K562 (cell line): ENCODE data around the gene CARD14. TPM values are rescaled to one million over a fixed set of nuclear protein-coding genes. Genes with fewer than 3 reads are reported as not detected.

Experiments
- ATAC-seq: fragments of 200-7000 bp; cut with Tn5 transposase; 3 replicates; pipeline ENCODE4 v1.9.1; 2020; ENCODE audit warnings: moderate library complexity
- BruUV-seq: library from RNA; stranded (reverse); fragments of 400-500 nt; replicated peaks from 2 replicates; lab custom pipeline; 2021; lab: Mats Ljungman, UMichigan
- CTCF ChIA-PET: fragments of 300-600 bp; formaldehyde crosslinking; extraction: SDS; loops from one replicate; lab custom pipeline; 2021; ENCODE audit warnings: low intra/inter-chr PET ratio; lab: Yijun Ruan, JAX
- POLR2A ChIA-PET: fragments of 300-600, 350-650 bp; sonication (Branson Sonifier 250); formaldehyde crosslinking; extraction: SDS; loops from one replicate; lab custom pipeline; 2021; ENCODE audit warnings: antibody characterized with exemption, inconsistent platforms; lab: Yijun Ruan, JAX
- DNase-seq, 4 experiments: peaks; one replicate each; pipeline versions ENCODE4 v3.0.0 to v3.0.0-alpha.2; 2011 to 2018; ENCODE audit warnings: low spot score in 3 of 4, mixed read lengths in 3 of 4; ENCODE audit errors: extremely low read depth in 1 of 4
- FAIRE-seq: peaks from 2 replicates; lab custom pipeline; 2011; peaks lifted over from hg19 to GRCh38; lab: Jason Lieb, UNC
- H2AFZ ChIP-seq: 2 replicates; pipeline ENCODE4 v1.6.0; 2011; ENCODE audit warnings: low read depth, low read length, control low read depth, inconsistent platforms
- H3K27ac ChIP-seq: fragments of 200-600 bp; 3 replicates; pipeline ENCODE4 v1.8.0; 2011; ENCODE audit warnings: low read depth, mild to moderate bottlenecking, control low read depth, inconsistent platforms, low read length, moderate library complexity, mixed read lengths; ENCODE audit errors: extremely low read depth
- H3K27me3 ChIP-seq, 2 experiments: fragments of 300-600 bp in 1 of 2; 2 replicates in 1 of 2; 3 replicates in 1 of 2; pipeline versions ENCODE4 v1.6.0 to v1.8.0; 2011; ENCODE audit warnings: inconsistent platforms in 2 of 2, low read length in 2 of 2, mild to moderate bottlenecking in 1 of 2, mixed read lengths in 1 of 2, moderate library complexity in 1 of 2; ENCODE audit not compliant: control insufficient read depth in 2 of 2, insufficient read depth in 2 of 2
- H3K36me3 ChIP-seq: fragments of 300-600 bp; 3 replicates; pipeline ENCODE4 v1.8.0; 2011; ENCODE audit warnings: mild to moderate bottlenecking, low read length, inconsistent platforms; ENCODE audit not compliant: control insufficient read depth, insufficient read depth
- H3K4me1 ChIP-seq, 2 experiments: fragments of 200-600 bp in 1 of 2; replicated peaks in 1 of 2; 2 replicates in 1 of 2; 3 replicates in 1 of 2; pipeline versions ENCODE4 v1.5.1 to v1.8.0; 2011; ENCODE audit warnings: inconsistent platforms in 2 of 2, low read length in 2 of 2, mild to moderate bottlenecking in 1 of 2, mixed read lengths in 1 of 2, moderate library complexity in 1 of 2; ENCODE audit not compliant: control insufficient read depth in 2 of 2, insufficient read depth in 2 of 2
- H3K4me2 ChIP-seq: 2 replicates; pipeline ENCODE4 v1.6.1; 2011; ENCODE audit warnings: low read length, control low read depth, inconsistent platforms, mixed read lengths; ENCODE audit not compliant: insufficient read depth
- H3K4me3 ChIP-seq: fragments of 200-600 bp; sonication (generic), shearing (Covaris generic); 2 replicates; pipeline ENCODE4 v1.5.1; 2016; ENCODE audit warnings: control low read depth, inconsistent platforms
- H3K79me2 ChIP-seq: fragments of 200-600 bp; 3 replicates; pipeline ENCODE4 v1.8.0; 2011; ENCODE audit warnings: low read length, inconsistent platforms; ENCODE audit not compliant: control insufficient read depth, insufficient read depth
- H3K9ac ChIP-seq, 2 experiments: 2 replicates each; pipeline versions ENCODE4 v1.6.0 to v1.6.1; 2011; ENCODE audit warnings: low read depth in 2 of 2, low read length in 2 of 2, control low read depth in 1 of 2, inconsistent platforms in 1 of 2, mild to moderate bottlenecking in 1 of 2, mixed read lengths in 1 of 2; ENCODE audit not compliant: insufficient read depth in 1 of 2
- H3K9me1 ChIP-seq: one replicate; pipeline ENCODE4 v1.6.0; 2011; ENCODE audit warnings: inconsistent platforms, mild to moderate bottlenecking, low read length, moderate library complexity; ENCODE audit not compliant: control insufficient read depth, insufficient read depth
- H3K9me3 ChIP-seq: replicated peaks from 2 replicates; pipeline ENCODE4 v1.5.1; 2011; ENCODE audit warnings: low read depth, low read length, inconsistent platforms; ENCODE audit not compliant: control insufficient read depth, insufficient read depth
- H4K20me1 ChIP-seq: replicated peaks from 2 replicates; pipeline ENCODE4 v1.6.1; 2011; ENCODE audit warnings: low read length, inconsistent platforms, mixed read lengths; ENCODE audit not compliant: control insufficient read depth, insufficient read depth
- ARHGAP35 ChIP-seq: fragments of 450-650 bp; IDR thresholded peaks from 2 replicates; pipeline ENCODE4 v1.6.1; 2018; ENCODE audit not compliant: partially characterized antibody
- BMI1 ChIP-seq: fragments of 150-350 bp; IDR thresholded peaks from 2 replicates; pipeline ENCODE4 v1.6.1; 2014; ENCODE audit warnings: low read length
- CBX2 ChIP-seq: fragments of 200-600 bp; sonication (generic); IDR thresholded peaks from one replicate; pipeline ENCODE4 v1.6.1; 2012; ENCODE audit warnings: mild to moderate bottlenecking, low read length, inconsistent platforms; ENCODE audit not compliant: insufficient read depth, poor library complexity, severe bottlenecking
- CCNT2 ChIP-seq: IDR thresholded peaks from 2 replicates; pipeline ENCODE4 v1.6.1; 2011; ENCODE audit warnings: borderline replicate concordance, low read depth, mild to moderate bottlenecking, moderate library complexity, mixed read lengths, low read length; ENCODE audit not compliant: insufficient read length; ENCODE audit errors: extremely low read depth
- CUX1 ChIP-seq: fragments of 200-800 bp; sonication (Bioruptor generic); IDR thresholded peaks from 2 replicates; pipeline ENCODE4 v1.6.1; 2016; ENCODE audit warnings: missing genetic modification characterization, missing compliant biosample characterization
- L3MBTL2 ChIP-seq: fragments of 450-650 bp; IDR thresholded peaks from 2 replicates; pipeline ENCODE4 v1.6.1; 2016; ENCODE audit warnings: mild to moderate bottlenecking, moderate library complexity
- MCM2 ChIP-seq: fragments of 450-650 bp; IDR thresholded peaks from 2 replicates; pipeline ENCODE4 v1.6.1; 2017; ENCODE audit warnings: low read depth, mild to moderate bottlenecking
- NONO ChIP-seq, 2 experiments: fragments of 200-400 bp in 1 of 2; fragments of 450-650 bp in 1 of 2; formaldehyde crosslinking in 1 of 2; IDR thresholded peaks; 2 replicates each; pipeline ENCODE4 v1.6.1; 2017; ENCODE audit warnings: low read depth in 2 of 2, mild to moderate bottlenecking in 2 of 2, moderate library complexity in 2 of 2, low read length in 1 of 2
- NR4A1 ChIP-seq, 2 experiments: fragments of 250-450 bp in 1 of 2; fragments of 450-650 bp in 1 of 2; sonication (Bioruptor Pico) in 1 of 2; IDR thresholded peaks; 2 replicates each; pipeline versions ENCODE4 v1.4.0 to v1.6.1; 2016 to 2020; ENCODE audit warnings: mild to moderate bottlenecking in 2 of 2, missing compliant biosample characterization in 1 of 2, missing genetic modification characterization in 1 of 2, moderate library complexity in 1 of 2
- PTBP1 ChIP-seq: fragments of 200-400 bp; formaldehyde crosslinking; IDR thresholded peaks from 2 replicates; pipeline ENCODE4 v1.6.1; 2017; ENCODE audit warnings: low read depth, low read length
- SMAD4 ChIP-seq: fragments of 250-450 bp; sonication (Bioruptor Pico); conservative IDR thresholded peaks from 2 replicates; pipeline ENCODE4 v1.8.0; 2021; ENCODE audit warnings: inconsistent platforms, mild to moderate bottlenecking, moderate library complexity
- SNAPC5 ChIP-seq: fragments of 250-450 bp; sonication (Bioruptor Pico); IDR thresholded peaks from 2 replicates; pipeline ENCODE4 v1.8.0; 2021; ENCODE audit warnings: moderate library complexity, mild to moderate bottlenecking, inconsistent platforms
- SPI1 ChIP-seq: IDR thresholded peaks from 2 replicates; pipeline ENCODE4 v1.6.1; 2011; ENCODE audit warnings: low read depth, low read length, control low read depth, borderline replicate concordance
- XRCC4 ChIP-seq: IDR thresholded peaks from one replicate; pipeline ENCODE4 v1.6.1; 2011; ENCODE audit not compliant: insufficient read depth, insufficient read length; ENCODE audit errors: extremely low read depth
- ZNF316 ChIP-seq: fragments of 450-650 bp; IDR thresholded peaks from 2 replicates; pipeline ENCODE4 v1.6.1; 2016
- ZNF511 ChIP-seq: sonication (generic); formaldehyde crosslinking; IDR thresholded peaks from 2 replicates; pipeline ENCODE4 v1.8.0; 2022; ENCODE audit warnings: mild to moderate bottlenecking, missing genetic modification reagents
- ZNF668 ChIP-seq: fragments of 250-450 bp; sonication (Bioruptor Pico); IDR thresholded peaks from 2 replicates; pipeline ENCODE4 v1.8.0; 2022; ENCODE audit warnings: mild to moderate bottlenecking, inconsistent platforms
- ZNF699 ChIP-seq: fragments of 250-450 bp; sonication (Bioruptor Pico); IDR thresholded peaks from 2 replicates; pipeline ENCODE4 v1.8.0; 2021; ENCODE audit warnings: mild to moderate bottlenecking, moderate library complexity; ENCODE audit not compliant: insufficient replicate concordance
- WGBS: fragments of 100-300 bp; shearing (Covaris generic); methylation state at CpG from one replicate; pipeline ENCODE4 v1.1.6; 2016; ENCODE audit warnings: low coverage, mixed read lengths; ENCODE audit not compliant: insufficient coverage; ENCODE audit errors: missing lambda C conversion rate; 5-methylcytosine and 5-hydroxymethylcytosine counted together
- in situ Hi-C: fragments of 300-500 bp; cut with MboI; formaldehyde crosslinking; loops from 4 replicates; pipeline ENCODE4 v1.15.0; 2018; ENCODE audit warnings: inconsistent platforms, mixed read lengths
- intact Hi-C: fragments of 100-400 bp; cut with micrococcal nuclease; formaldehyde crosslinking; loops from 2 replicates; pipeline ENCODE4 v1.14.2; 2022
- polyA plus RNA-seq, 8 experiments: library from polyadenylated mRNA; depleted of rRNA in 4 of 8; stranded (reverse) in 5 of 8; unstranded in 3 of 8; fragments of >200 nt; fragmentation: Nextera tagmentation in 2 of 8; fragmentation: Illumina TruSeq in 1 of 8; extraction: Ambion mirVana in 2 of 8; extraction: Trizol in 1 of 8; gene quantifications; 2 replicates each; pipeline versions ENCODE4 v1.2.1 to v1.2.3, GENCODE V29; 2011 to 2014; ENCODE audit warnings: inconsistent platforms in 1 of 8, missing spikeins in 1 of 8
- total RNA-seq, 7 experiments: library from RNA; depleted of rRNA in 6 of 7; stranded (reverse); fragments of >200 nt in 6 of 7; fragmentation: Illumina TruSeq in 2 of 7; extraction: Trizol in 2 of 7; gene quantifications; 2 replicates each; pipeline versions ENCODE4 v1.2.1 to v1.2.3, GENCODE V29; 2011 to 2021; ENCODE audit warnings: low replicate concordance in 1 of 7

The CARD14 gene
- total and polyA plus RNA-seq, 9 of the 15 experiments (the other 6 are each of a cell fraction or from before 2014, with no cell fraction given): not detected

GRCh38 chr17:80233202-80233601, 63.4 kb downstream of the CARD14 start:
- H3K27ac ChIP-seq: no peak overlapping the region
- intact Hi-C loops: no loop called here
- POLR2A ChIA-PET: no interaction called here
- 28% methylated on average over 3 of the region's 3 CpGs for WGBS
- no peak overlapping the region for H3K4me3 ChIP-seq
- no peaks in the 10 kb centered on the region for H3K4me1 ChIP-seq
- DNase-seq: no peak
- in situ Hi-C loops: no loop called here
- H4K20me1 ChIP-seq: no peaks in the 10 kb centered on the region
- H3K9ac ChIP-seq: no peak overlapping the region
- no peaks in the 10 kb centered on the region for H3K27me3 ChIP-seq
- FAIRE-seq: no peak
- CTCF ChIA-PET: no interaction called here
- H3K9me1 ChIP-seq: no peaks in the 10 kb centered on the region
- no peaks in the 10 kb centered on the region for H3K36me3 ChIP-seq
- no peak for ATAC-seq
- H3K9me3 ChIP-seq: no peaks in the 10 kb centered on the region
- no peaks in the 10 kb centered on the region for H3K79me2 ChIP-seq
- H2AFZ ChIP-seq: no peak overlapping the region
- no peak overlapping the region for H3K4me2 ChIP-seq
- BruUV-seq: no TSS peak
- TF ChIP-seq BMI1 (no peak), L3MBTL2 (no peak), ZNF668 (no peak), ZNF316 (no peak), CBX2 (no peak), SPI1 (no peak), ZNF511 (CRISPR knock-in tag) (no peak), MCM2 (no peak), ARHGAP35 (no peak), XRCC4 (no peak), SMAD4 (CRISPR knock-in tag) (no peak), NR4A1 (CRISPR knock-in tag; IDR thresholded peaks at IDR 0.05) (no peak), NR4A1 (tag; IDR thresholded peaks at IDR 0.05) (no peak), ZNF699 (no peak), PTBP1 (no peak), CUX1 (CRISPR knock-in tag) (no peak), CCNT2 (no peak), NONO (IDR thresholded peaks at IDR 0.05; ENCODE audit: low read depth in 2 of 2, low read length in 1 of 2) (no peak), SNAPC5 (CRISPR knock-in tag) (no peak)
